Activated naive CD4-positive, alpha-beta T cell treated with anti-CD3 and anti-CD28 coated beads for 36 hours (primary cell): ENCODE measurements around the gene PRELID1. TPM values are rescaled to one million over a fixed set of nuclear protein-coding genes. Genes with fewer than 3 reads are reported as not detected.

Experiments
- CTCF ChIA-PET: fragments of 350-600 bp; sonication (Branson Sonifier 250); formaldehyde crosslinking; loops from one replicate; lab custom pipeline; 2021; ENCODE audit warnings: antibody characterized with exemption; lab: Charles Lee
- DNase-seq: peaks from one replicate; pipeline ENCODE4 v3.0.0-alpha.2; 2020
- H3K27ac Mint-ChIP-seq: one replicate; pipeline ENCODE4 v1.8.0; 2021; ENCODE audit warnings: mild to moderate bottlenecking, mixed read lengths
- H3K27me3 Mint-ChIP-seq: one replicate; pipeline ENCODE4 v1.8.0; 2021; ENCODE audit warnings: low read depth, mixed read lengths
- H3K36me3 Mint-ChIP-seq: one replicate; pipeline ENCODE4 v1.8.0; 2021; ENCODE audit warnings: low read depth, mixed read lengths
- H3K4me1 Mint-ChIP-seq: one replicate; pipeline ENCODE4 v1.8.0; 2021; ENCODE audit warnings: low read depth, mixed read lengths
- H3K4me3 Mint-ChIP-seq: one replicate; pipeline ENCODE4 v1.8.0; 2021; ENCODE audit warnings: mild to moderate bottlenecking, moderate library complexity, mixed read lengths
- H3K9me3 Mint-ChIP-seq: one replicate; pipeline ENCODE4 v1.8.0; 2021; ENCODE audit warnings: mixed read lengths
- intact Hi-C: fragments of 100-400 bp; cut with micrococcal nuclease; formaldehyde crosslinking; loops from one replicate; pipeline ENCODE4 v1.15.1; 2023
- total RNA-seq, 2 experiments: library from RNA; stranded (reverse); gene quantifications; one replicate each; pipeline ENCODE4 v1.2.3, GENCODE V29; 2021

PRELID1 gene
- total RNA-seq, 2 experiments from 2014 or later, result 253 to 254 TPM

GRCh38 chr5:177310332-177310731 is 6.7 kb downstream of the PRELID1 start:
- intact Hi-C loops, result loop anchor here (5.0 to 10.0 kb wide), 2 partner anchors 666 to 773 kb away; partner anchors contain the start of genes RNF44 and TSPAN17
- Mint-ChIP-seq H3K4me3 (peak overlapping the region; percentile 97), H3K4me1 (peaks cover 33% of the 10 kb centered on the region), H3K27me3 (peaks cover 3% of the 10 kb centered on the region), H3K9me3 (no peaks in the 10 kb centered on the region), H3K36me3 (peaks cover 21% of the 10 kb centered on the region), H3K27ac (no peak overlapping the region)
- no peak for DNase-seq
- CTCF ChIA-PET, result interaction anchor here (0.7 to 3.2 kb wide), 38 partner anchors 9 to 206 kb away, joined by 3 to 34 read pairs (median 4); partner anchors contain the start of genes LMAN2, PFN3 and SLC34A1

- H3K9me3 Mint-ChIP-seq, result no peaks in the 10 kb centered on the region
- peaks cover 3% of the 10 kb centered on the region for H3K27me3 Mint-ChIP-seq
- peak overlapping the region; percentile 97 for H3K4me3 Mint-ChIP-seq
- intact Hi-C loops, result loop anchor here (5.0 to 10.0 kb wide), 2 partner anchors 666 to 774 kb away; partner anchors contain the start of genes RNF44 and TSPAN17
- DNase-seq, result peak; percentile 58
- H3K27ac Mint-ChIP-seq, result peak overlapping the region; percentile 73
- peaks cover 28% of the 10 kb centered on the region for H3K4me1 Mint-ChIP-seq
- peaks cover 16% of the 10 kb centered on the region for H3K36me3 Mint-ChIP-seq
- CTCF ChIA-PET, result interaction anchor here (0.9 to 3.2 kb wide), 23 partner anchors 8 to 205 kb away, joined by 3 to 34 read pairs (median 5); partner anchors contain the start of genes LMAN2, PFN3 and SLC34A1
These were observed 7.3 kb downstream of the PRELID1 start for GRCh38 chr5:177310757-177311391.

GRCh38 chr5:177311392-177311722 is 7.8 kb downstream of the PRELID1 start:
- Mint-ChIP-seq H3K27ac (no peak overlapping the region), H3K4me1 (peaks cover 24% of the 10 kb centered on the region)

GRCh38 chr5:177311723-177312648 is 8.4 kb downstream of the PRELID1 start, which contains the start of gene MXD3:
TSS of gene MXD3 (minus strand) at chr5:177311898. CDS start at chr5:177311830, 68 bp downstream.
- peaks cover 6% of the 10 kb centered on the region for H3K36me3 Mint-ChIP-seq
- CTCF ChIA-PET, result interaction anchor here (0.7 to 2.4 kb wide), 15 partner anchors 24 to 292 kb away, joined by 3 to 21 read pairs (median 5); no protein-coding TSS in a partner anchor
- intact Hi-C loops, result loop anchor here (1.0 to 10.0 kb wide), 9 partner anchors 9 to 775 kb away; partner anchors contain the start of genes GRK6, LMAN2, PDLIM7 and PRELID1
- H3K4me1 Mint-ChIP-seq, result peaks cover 20% of the 10 kb centered on the region
- H3K27ac Mint-ChIP-seq, result peak within 1 kb of the TSS; percentile 82
- H3K9me3 Mint-ChIP-seq, result no peaks in the 10 kb centered on the region
- peaks cover 3% of the 10 kb centered on the region for H3K27me3 Mint-ChIP-seq
- H3K4me3 Mint-ChIP-seq, result peak within 1 kb of the TSS; percentile 97
- DNase-seq, result peak; percentile 99

More at GRCh38 chr5:177311392-177311722, 7.8 kb downstream of the PRELID1 start:
- Mint-ChIP-seq H3K4me3 (peak overlapping the region; percentile 97), H3K9me3 (no peaks in the 10 kb centered on the region), H3K27me3 (peaks cover 3% of the 10 kb centered on the region), H3K36me3 (peaks cover 12% of the 10 kb centered on the region)
- intact Hi-C loops, result loop anchor here (5.0 to 10.0 kb wide), 2 partner anchors 667 to 774 kb away; partner anchors contain the start of genes RNF44 and TSPAN17
- DNase-seq, result no peak
- CTCF ChIA-PET, result interaction anchor here (2.2 to 3.2 kb wide), 2 partner anchors 176 to 198 kb away, joined by 7 to 34 read pairs; no protein-coding TSS in a partner anchor

GRCh38 chr5:177312649-177313181 is 9.1 kb downstream of the PRELID1 start:
- intact Hi-C loops, result loop anchor here (1.0 to 10.0 kb wide), 9 partner anchors 9 to 775 kb away; partner anchors contain the start of genes GRK6, LMAN2, PDLIM7 and PRELID1
- H3K4me3 Mint-ChIP-seq, result peak overlapping the region; percentile 97
- peak; percentile 85 for DNase-seq
- H3K9me3 Mint-ChIP-seq, result no peaks in the 10 kb centered on the region
- H3K27ac Mint-ChIP-seq, result peak overlapping the region; percentile 82
- peaks cover 6% of the 10 kb centered on the region for H3K36me3 Mint-ChIP-seq
- H3K4me1 Mint-ChIP-seq, result peaks cover 19% of the 10 kb centered on the region
- H3K27me3 Mint-ChIP-seq, result peaks cover 3% of the 10 kb centered on the region
- CTCF ChIA-PET, result interaction anchor here (0.6 to 2.4 kb wide), 16 partner anchors 23 to 293 kb away, joined by 3 to 21 read pairs (median 5); no protein-coding TSS in a partner anchor

GRCh38 chr5:177313561-177314259 is 10.1 kb downstream of the PRELID1 start:
- peaks cover 25% of the 10 kb centered on the region for H3K4me1 Mint-ChIP-seq
- CTCF ChIA-PET, result interaction anchor here (0.6 to 2.4 kb wide), 14 partner anchors 57 to 294 kb away, joined by 3 to 21 read pairs (median 4); no protein-coding TSS in a partner anchor
- peaks cover 6% of the 10 kb centered on the region for H3K36me3 Mint-ChIP-seq
- H3K4me3 Mint-ChIP-seq, result peak overlapping the region; percentile 97
- no peak for DNase-seq
- H3K9me3 Mint-ChIP-seq, result no peaks in the 10 kb centered on the region
- H3K27ac Mint-ChIP-seq, result no peak overlapping the region
- intact Hi-C loops, result loop anchor here (2.0 to 10.0 kb wide), 5 partner anchors 37 to 776 kb away; partner anchors contain the start of genes LMAN2, RNF44 and TSPAN17
- peaks cover 3% of the 10 kb centered on the region for H3K27me3 Mint-ChIP-seq

GRCh38 chr5:177314376-177315342 is 11.1 kb downstream of the PRELID1 start:
- DNase-seq, result no peak
- H3K36me3 Mint-ChIP-seq, result peaks cover 9% of the 10 kb centered on the region
- CTCF ChIA-PET, result interaction anchor here (1.1 to 1.5 kb wide), 3 partner anchors 101 to 186 kb away, joined by 3 read pairs; no protein-coding TSS in a partner anchor
- H3K9me3 Mint-ChIP-seq, result peaks cover 2% of the 10 kb centered on the region
- no peak overlapping the region for H3K27ac Mint-ChIP-seq
- no peak overlapping the region for H3K4me3 Mint-ChIP-seq
- peaks cover 3% of the 10 kb centered on the region for H3K27me3 Mint-ChIP-seq
- H3K4me1 Mint-ChIP-seq, result peaks cover 24% of the 10 kb centered on the region
- intact Hi-C loops, result loop anchor here (5.0 to 10.0 kb wide), 2 partner anchors 670 to 777 kb away; partner anchors contain the start of genes RNF44 and TSPAN17

- no peak overlapping the region for H3K4me3 Mint-ChIP-seq
- H3K9me3 Mint-ChIP-seq, result peaks cover 2% of the 10 kb centered on the region
- H3K36me3 Mint-ChIP-seq, result peaks cover 6% of the 10 kb centered on the region
- peaks cover 3% of the 10 kb centered on the region for H3K27me3 Mint-ChIP-seq
- CTCF ChIA-PET, result interaction anchor here (0.9 to 5.3 kb wide), 8 partner anchors 20 to 186 kb away, joined by 3 to 42 read pairs (median 4); partner anchors contain the start of gene RGS14
- H3K4me1 Mint-ChIP-seq, result peaks cover 28% of the 10 kb centered on the region
- no peak overlapping the region for H3K27ac Mint-ChIP-seq
- no peak for DNase-seq
- intact Hi-C loops, result loop anchor here (10.0 kb wide), 1 partner anchor 671 kb away; the partner anchor contains the start of gene TSPAN17
These were observed 11.8 kb downstream of the PRELID1 start for GRCh38 chr5:177315411-177315810.

- Mint-ChIP-seq H3K9me3 (peaks cover 2% of the 10 kb centered on the region), H3K4me3 (no peak overlapping the region), H3K27ac (no peak overlapping the region), H3K36me3 (peaks cover 4% of the 10 kb centered on the region), H3K4me1 (peaks cover 23% of the 10 kb centered on the region), H3K27me3 (peaks cover under 1% of the 10 kb centered on the region)
- no peak for DNase-seq
- CTCF ChIA-PET, result interaction anchor here (0.9 to 5.3 kb wide), 8 partner anchors 20 to 185 kb away, joined by 3 to 42 read pairs (median 4); partner anchors contain the start of gene RGS14
- intact Hi-C loops, result loop anchor here (10.0 kb wide), 1 partner anchor 671 kb away; the partner anchor contains the start of gene TSPAN17
These were observed 12.4 kb downstream of the PRELID1 start for GRCh38 chr5:177316005-177316404.
